Keratinocyte (primary cell): ENCODE measurements around the gene SLC22A12.

Experiments
- CTCF ChIP-seq, 3 experiments: IDR thresholded peaks in 1 of 3; conservative IDR thresholded peaks in 1 of 3; optimal IDR thresholded peaks in 1 of 3; 2 replicates in 2 of 3; 3 replicates in 1 of 3; pipeline versions ENCODE3 to v1.5.1; 2011; ENCODE audit warnings: low read length in 3 of 3, mild to moderate bottlenecking in 3 of 3, moderate library complexity in 2 of 3, control low read depth in 1 of 3, inconsistent platforms in 1 of 3; ENCODE audit not compliant: insufficient read depth in 2 of 3; ENCODE audit errors: extremely low read depth in 1 of 3
- EZH2 ChIP-seq: IDR thresholded peaks from one replicate; pipeline ENCODE4 v1.6.1; 2012; ENCODE audit warnings: inconsistent platforms, mild to moderate bottlenecking, low read length, moderate library complexity

- TF ChIP-seq CTCF (optimal IDR thresholded peaks at IDR 0.05 in 1 of 3, IDR thresholded peaks at IDR 0.05 in 1 of 3, conservative IDR thresholded peaks at IDR 0.05 in 1 of 3; ENCODE audit: extremely low read depth in 1 of 3, insufficient read depth in 2 of 3, low read length in 3 of 3) (no peak), EZH2 (no peak)
Observed at GRCh38 chr11:64597671-64598101, 6.7 kb downstream of the SLC22A12 start.
